Epithelial cell of esophagus (primary cell): Measurements from ENCODE around the gene RRM2.

Experiments used
- DNase-seq: peaks from one replicate; pipeline ENCODE4 v3.0.0; 2010; ENCODE audit warnings: low read depth
- H3K4me3 ChIP-seq: 2 replicates; pipeline ENCODE4 v1.5.1; 2011; ENCODE audit warnings: mild to moderate bottlenecking, low read length, control low read depth
- CTCF ChIP-seq: IDR thresholded peaks from 2 replicates; pipeline ENCODE4 v1.5.1; 2011; ENCODE audit warnings: low read depth, mild to moderate bottlenecking, low read length, control low read depth, inconsistent platforms; ENCODE audit not compliant: insufficient read depth; ENCODE audit errors: missing control alignments

Gene RRM2

GRCh38 chr2:10173258-10174005, 50.9 kb downstream of the RRM2 start:
- no peak overlapping the region for H3K4me3 ChIP-seq
- no peak for DNase-seq
- no peak for TF ChIP-seq CTCF

GRCh38 chr2:10174173-10174572, 51.6 kb downstream of the RRM2 start:
- no peak for TF ChIP-seq CTCF
- no peak for DNase-seq
- H3K4me3 ChIP-seq = no peak overlapping the region

- no peak overlapping the region for H3K4me3 ChIP-seq
- no peak for TF ChIP-seq CTCF
- DNase-seq = no peak
Observed at GRCh38 chr2:10175441-10175840, 52.9 kb downstream of the RRM2 start.

DNA sequence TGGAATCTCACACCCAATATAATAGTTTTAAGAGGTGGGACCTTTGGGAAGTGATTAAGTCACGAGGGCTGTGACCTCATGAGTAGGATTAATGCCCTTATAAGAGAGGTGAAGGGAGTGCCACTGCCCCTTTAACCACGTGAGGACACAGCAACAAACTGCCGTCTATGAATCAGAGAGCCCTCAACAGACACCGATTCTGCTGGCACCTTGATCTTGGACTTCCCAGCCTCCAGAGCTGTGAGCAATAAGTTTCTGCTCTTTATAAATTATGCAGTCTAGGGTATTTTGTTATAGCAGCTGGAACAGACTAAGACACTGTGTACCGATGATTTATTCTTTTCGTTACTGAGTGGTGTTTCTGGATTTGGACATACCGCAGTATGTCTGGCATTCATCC, 56.2 kb downstream of the RRM2 start:
- no peak for DNase-seq
- no peak overlapping the region for H3K4me3 ChIP-seq
- no peak for TF ChIP-seq CTCF

DNA sequence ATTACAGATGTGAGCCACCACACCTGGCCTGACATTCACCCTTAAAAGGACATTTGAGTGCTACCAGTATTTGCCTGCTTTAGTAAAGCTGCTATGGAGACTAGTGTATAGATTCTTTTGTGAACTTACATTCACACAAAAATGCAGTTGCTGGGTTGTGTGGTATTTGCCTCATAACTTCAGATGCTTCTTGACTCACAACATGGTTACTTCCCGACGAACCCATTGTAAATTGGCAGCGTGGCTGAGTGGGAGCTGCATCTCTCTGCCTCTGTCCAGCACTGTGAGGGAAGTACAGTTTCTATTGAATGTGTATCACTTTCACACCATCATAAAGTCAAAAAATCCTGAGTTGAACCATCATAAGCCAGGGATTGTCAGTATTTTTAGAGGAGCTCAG, 56.9 kb downstream of the RRM2 start:
- no peak for DNase-seq
- no peak for TF ChIP-seq CTCF
- H3K4me3 ChIP-seq = no peak overlapping the region

DNA sequence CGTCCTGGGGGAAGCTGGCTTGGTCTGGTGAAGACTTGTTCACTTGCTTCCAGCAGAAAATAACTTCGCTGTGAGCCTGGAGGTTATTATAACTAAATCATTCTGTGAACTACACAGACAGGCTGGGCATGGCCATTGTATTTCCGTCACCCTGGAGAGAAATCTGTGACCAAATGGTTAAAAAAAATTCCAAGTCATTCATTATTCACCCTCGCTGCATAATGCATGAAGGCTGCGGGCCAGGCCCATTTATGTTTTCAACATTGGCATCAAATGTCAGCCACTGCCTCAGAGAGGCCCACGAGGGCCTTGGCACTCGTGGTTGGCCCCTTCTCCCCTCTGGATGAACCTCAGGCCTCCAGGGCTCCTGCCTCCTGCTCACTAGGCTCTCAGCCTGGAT, 57.7 kb downstream of the RRM2 start:
- H3K4me3 ChIP-seq = no peak overlapping the region
- TF ChIP-seq CTCF = no peak
- DNase-seq = no peak
